ENCODE measurements around the gene LANCL2.
"Not testable (repeated sequence)": the region's sequence is repeated elsewhere in the genome, so short reads cannot be mapped to it uniquely, and the experiment has no call there.

Gene LANCL2
- total RNA-seq = 13.1 to 27.1 (median 19.6) reads per million in 18 experiments

GRCh38 chr7:55365205-55365674 lies at the start of gene LANCL2:
Gene LANCL2 (plus strand): TSS chr7:55365337. CDS start chr7:55366026, 689 bp downstream.
- DNase-seq = peak in 1 of 2 donors; percentile 7

- no peak for DNase-seq
Observed at GRCh38 chr7:55325371-55325792, 39.8 kb upstream of the LANCL2 start.

GRCh38 chr7:55326081-55326835 lies 38.9 kb upstream of the LANCL2 start:
- DNase-seq = no peak

GRCh38 chr7:55326945-55327626 lies 38.1 kb upstream of the LANCL2 start:
- DNase-seq = no peak

- DNase-seq = no peak
Observed at GRCh38 chr7:55335151-55335550, 30.0 kb upstream of the LANCL2 start.

- no peak for DNase-seq
Observed at GRCh38 chr7:55335786-55336185, 29.4 kb upstream of the LANCL2 start.

- no peak for DNase-seq
Observed at GRCh38 chr7:55336540-55336939, 28.6 kb upstream of the LANCL2 start.

- no peak for DNase-seq
Observed at GRCh38 chr7:55339033-55340000, 25.8 kb upstream of the LANCL2 start.

GRCh38 chr7:55342216-55342871 lies 22.8 kb upstream of the LANCL2 start:
- no peak for DNase-seq

- no peak for DNase-seq
Observed at GRCh38 chr7:55343002-55343781, 21.9 kb upstream of the LANCL2 start.

- DNase-seq = no peak
Observed at GRCh38 chr7:55343860-55344606, 21.1 kb upstream of the LANCL2 start.

GRCh38 chr7:55344840-55345239 lies 20.3 kb upstream of the LANCL2 start:
- DNase-seq = no peak

- no peak for DNase-seq
Observed at GRCh38 chr7:55345292-55345691, 19.8 kb upstream of the LANCL2 start.

GRCh38 chr7:55348502-55348901 lies 16.6 kb upstream of the LANCL2 start:
- no peak for DNase-seq

- no peak for DNase-seq
Observed at GRCh38 chr7:55349121-55349520, 16.0 kb upstream of the LANCL2 start.

GRCh38 chr7:55350281-55350680 lies 14.9 kb upstream of the LANCL2 start:
- no peak for DNase-seq

- no peak for DNase-seq
Observed at GRCh38 chr7:55351263-55351662, 13.9 kb upstream of the LANCL2 start.

GRCh38 chr7:55352947-55353273 lies 12.2 kb upstream of the LANCL2 start:
- DNase-seq = not testable (repeated sequence)

- DNase-seq = no peak
Observed at GRCh38 chr7:55360486-55360885, 4.7 kb upstream of the LANCL2 start.

- DNase-seq = no peak
Observed at GRCh38 chr7:55361560-55361959, 3.6 kb upstream of the LANCL2 start.

GRCh38 chr7:55362927-55363326 lies 2.2 kb upstream of the LANCL2 start:
- no peak for DNase-seq
